Measurements from ENCODE around the gene SPON1.

Gene SPON1

GRCh38 chr11:14193644-14194043 lies 231.1 kb downstream of the SPON1 start:
- TF ChIP-seq CTCF (IDR thresholded peaks at IDR 0.05; ENCODE audit: low read length) (no peak), EZH2 (IDR thresholded peaks at IDR 0.05; ENCODE audit: borderline replicate concordance, low read length) (no peak)
- H3K79me2 ChIP-seq (ENCODE audit: insufficient read depth, low read length), result no peaks in the 10 kb centered on the region
- no peak overlapping the region for H2AFZ ChIP-seq (ENCODE audit: low read length)
- no peak overlapping the region for H3K27ac ChIP-seq (ENCODE audit: low read depth, low read length, poor library complexity, severe bottlenecking)
- H3K9me2 ChIP-seq (ENCODE audit: low read depth, low read length), result no peaks in the 10 kb centered on the region
- no peaks in the 10 kb centered on the region for H3K4me1 ChIP-seq (ENCODE audit: insufficient read depth, low read length, severe bottlenecking)
- no peaks in the 10 kb centered on the region for H4K20me1 ChIP-seq (ENCODE audit: insufficient read depth, low read length)
- H3K27me3 ChIP-seq (ENCODE audit: insufficient read depth, low read length), result no peaks in the 10 kb centered on the region
- H3K4me3 ChIP-seq (ENCODE audit: low read depth, low read length, poor library complexity, severe bottlenecking), result no peak overlapping the region
- H3K4me2 ChIP-seq (ENCODE audit: low read length), result no peak overlapping the region
- H3F3A ChIP-seq (ENCODE audit: insufficient read depth, low read length), result no peaks in the 10 kb centered on the region
- no peaks in the 10 kb centered on the region for H3K36me3 ChIP-seq (ENCODE audit: insufficient read depth, low read length)
- H3K9ac ChIP-seq (ENCODE audit: low read length), result no peak overlapping the region
- no peaks in the 10 kb centered on the region for H3K9me3 ChIP-seq (ENCODE audit: low read length)

GRCh38 chr11:14202251-14203196 lies 240.0 kb downstream of the SPON1 start:
- H3K79me2 ChIP-seq (ENCODE audit: insufficient read depth, low read length), result no peaks in the 10 kb centered on the region
- TF ChIP-seq EZH2 (IDR thresholded peaks at IDR 0.05; ENCODE audit: borderline replicate concordance, low read length) (no peak), CTCF (IDR thresholded peaks at IDR 0.05; ENCODE audit: low read length) (no peak)
- no peak overlapping the region for H3K4me2 ChIP-seq (ENCODE audit: low read length)
- H2AFZ ChIP-seq (ENCODE audit: low read length), result no peak overlapping the region
- no peaks in the 10 kb centered on the region for H4K20me1 ChIP-seq (ENCODE audit: insufficient read depth, low read length)
- no peak overlapping the region for H3K4me3 ChIP-seq (ENCODE audit: low read depth, low read length, poor library complexity, severe bottlenecking)
- H3K9me3 ChIP-seq (ENCODE audit: low read length), result no peaks in the 10 kb centered on the region
- H3K27me3 ChIP-seq (ENCODE audit: insufficient read depth, low read length), result no peaks in the 10 kb centered on the region
- no peaks in the 10 kb centered on the region for H3K9me2 ChIP-seq (ENCODE audit: low read depth, low read length)
- H3F3A ChIP-seq (ENCODE audit: insufficient read depth, low read length), result no peaks in the 10 kb centered on the region
- no peaks in the 10 kb centered on the region for H3K36me3 ChIP-seq (ENCODE audit: insufficient read depth, low read length)
- H3K4me1 ChIP-seq (ENCODE audit: insufficient read depth, low read length, severe bottlenecking), result no peaks in the 10 kb centered on the region
- H3K27ac ChIP-seq (ENCODE audit: low read depth, low read length, poor library complexity, severe bottlenecking), result no peak overlapping the region
- H3K9ac ChIP-seq (ENCODE audit: low read length), result no peak overlapping the region

GRCh38 chr11:14203321-14203720 lies 240.8 kb downstream of the SPON1 start:
- H3F3A ChIP-seq (ENCODE audit: insufficient read depth, low read length), result no peaks in the 10 kb centered on the region
- no peak overlapping the region for H3K9ac ChIP-seq (ENCODE audit: low read length)

More at GRCh38 chr11:14203321-14203720, 240.8 kb downstream of the SPON1 start:
- H2AFZ ChIP-seq (ENCODE audit: low read length), result no peak overlapping the region
- no peaks in the 10 kb centered on the region for H3K79me2 ChIP-seq (ENCODE audit: insufficient read depth, low read length)
- H4K20me1 ChIP-seq (ENCODE audit: insufficient read depth, low read length), result no peaks in the 10 kb centered on the region
- H3K4me2 ChIP-seq (ENCODE audit: low read length), result no peak overlapping the region
- TF ChIP-seq EZH2 (IDR thresholded peaks at IDR 0.05; ENCODE audit: borderline replicate concordance, low read length), result no peak
- TF ChIP-seq CTCF (IDR thresholded peaks at IDR 0.05; ENCODE audit: low read length), result no peak
- H3K36me3 ChIP-seq (ENCODE audit: insufficient read depth, low read length), result no peaks in the 10 kb centered on the region
- H3K27me3 ChIP-seq (ENCODE audit: insufficient read depth, low read length), result no peaks in the 10 kb centered on the region
- H3K27ac ChIP-seq (ENCODE audit: low read depth, low read length, poor library complexity, severe bottlenecking), result no peak overlapping the region
- no peaks in the 10 kb centered on the region for H3K9me3 ChIP-seq (ENCODE audit: low read length)
- H3K9me2 ChIP-seq (ENCODE audit: low read depth, low read length), result no peaks in the 10 kb centered on the region
- no peaks in the 10 kb centered on the region for H3K4me1 ChIP-seq (ENCODE audit: insufficient read depth, low read length, severe bottlenecking)
- H3K4me3 ChIP-seq (ENCODE audit: low read depth, low read length, poor library complexity, severe bottlenecking), result no peak overlapping the region

Measured in OCI-LY1 (cell line).